ENCODE results near the gene SHQ1.

- no peak for TF ChIP-seq CTCF (IDR thresholded peaks at IDR 0.05; ENCODE audit: low read depth, low read length)
- TF ChIP-seq MYC (IDR thresholded peaks at IDR 0.05; ENCODE audit: low read depth, low read length), result no peak
- TF ChIP-seq POLR2A (IDR thresholded peaks at IDR 0.05; ENCODE audit: extremely low read depth, insufficient read length), result no peak
These were observed 43.0 kb upstream of the SHQ1 start for GRCh38 chr3:72891053-72891855.

Data from NB4 (cell line).